ENCODE measurements around the gene KCNAB1. TPM values are rescaled to one million over a fixed set of nuclear protein-coding genes. Genes with fewer than 3 reads are reported as not detected.

The KCNAB1 gene
- total and polyA plus RNA-seq, 2 donors (not counting 3 experiments of a cell fraction or from before 2014, with no cell fraction given): 0.21 TPM; not detected in 1

DNA sequence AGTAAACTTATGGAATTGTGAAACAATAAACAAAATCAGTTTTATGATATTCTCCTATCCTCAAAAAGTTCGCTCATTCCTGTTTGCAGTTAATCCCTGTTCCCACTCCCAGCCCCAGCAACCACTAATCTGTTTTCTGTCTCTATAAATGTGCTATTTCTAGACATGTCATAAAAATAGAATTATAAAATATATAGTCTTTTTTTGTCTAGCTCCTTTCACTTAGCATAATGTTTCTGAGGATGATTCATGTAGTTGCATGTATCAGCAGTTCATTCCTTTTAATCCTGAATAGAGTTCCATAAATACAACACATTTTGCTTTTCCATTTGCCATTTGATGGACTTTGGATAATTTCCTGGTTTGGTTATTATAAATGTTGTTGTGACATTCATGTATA, 140.0 kb downstream of the KCNAB1 start:
- FAIRE-seq: peak; percentile 8
- TF ChIP-seq MYC (IDR thresholded peaks at IDR 0.05; ENCODE audit: low read depth, low read length): no peak
- TF ChIP-seq FOS (IDR thresholded peaks at IDR 0.05; ENCODE audit: borderline replicate concordance, insufficient read depth, low read length): no peak
- Histone ChIP-seq H2AFZ (ENCODE audit: low read depth, low read length) (peak overlapping the region; percentile 13), H3K79me2 (ENCODE audit: control insufficient read depth, insufficient read depth, low read length) (no peaks in the 10 kb centered on the region), H3K4me2 (ENCODE audit: insufficient read depth, low read length) (no peak overlapping the region), H3K4me3 (replicated peaks in 1 of 3; ENCODE audit: insufficient read depth in 1 of 3, low read depth in 1 of 3, low read length in 3 of 3) (no peak overlapping the region), H4K20me1 (replicated peaks; ENCODE audit: control insufficient read depth, extremely low read depth, insufficient read depth, low read length) (no peaks in the 10 kb centered on the region), H3K9me1 (replicated peaks; ENCODE audit: control insufficient read depth, extremely low read depth, insufficient read depth, low read length) (no peaks in the 10 kb centered on the region), H3K27ac (ENCODE audit: insufficient read depth, low read depth, low read length) (peak overlapping the region; percentile 56), H3K4me1 (ENCODE audit: control insufficient read depth, extremely low read depth, insufficient read depth, low read length) (peaks cover 14% of the 10 kb centered on the region), H3K36me3 (ENCODE audit: control insufficient read depth in 2 of 2, extremely low read depth in 1 of 2, insufficient read depth in 2 of 2, low read length in 2 of 2) (no peaks in the 10 kb centered on the region), H3K9me3 (replicated peaks; ENCODE audit: control insufficient read depth, insufficient read depth, low read length) (no peaks in the 10 kb centered on the region), H3K27me3 (ENCODE audit: control insufficient read depth in 2 of 2, insufficient read depth in 2 of 2, low read length in 2 of 2) (no peaks in the 10 kb centered on the region), H3K9ac (replicated peaks; ENCODE audit: extremely low read depth, insufficient read depth, low read length) (no peak overlapping the region)
- dilution Hi-C loops (cut with MboI; ENCODE audit: extremely low pct_ligation_motif_present, low sequenced_read_pairs): no loop called here
- no TSS peak for BruUV-seq (replicated peaks)
- CTCF ChIA-PET: interaction anchor here (1.4 to 1.5 kb wide), 4 partner anchors 12 to 86 kb away, joined by 3 to 4 read pairs (median 4); no protein-coding TSS in a partner anchor
- no peak for DNase-seq (ENCODE audit: low read depth, low spot score)
- POLR2A ChIA-PET: no interaction called here
- intact Hi-C loops (cut with micrococcal nuclease): loop anchor here (1.0 to 2.0 kb wide), 2 partner anchors 40 to 49 kb away; no protein-coding TSS in a partner anchor

GRCh38 chr3:156264771-156265170, 144.4 kb downstream of the KCNAB1 start:
- H4K20me1 ChIP-seq (replicated peaks; ENCODE audit: control insufficient read depth, extremely low read depth, insufficient read depth, low read length): no peaks in the 10 kb centered on the region
- DNase-seq (ENCODE audit: low read depth, low spot score): no peak
- no peak overlapping the region for H3K27ac ChIP-seq (ENCODE audit: insufficient read depth, low read depth, low read length)
- ChIA-PET POLR2A (no interaction called here), CTCF (interaction anchor here (1.0 to 1.7 kb wide), 3 partner anchors 15 to 118 kb away, joined by 3 read pairs; no protein-coding TSS in a partner anchor)
- dilution Hi-C loops (cut with MboI; ENCODE audit: extremely low pct_ligation_motif_present, low sequenced_read_pairs): no loop called here
- FAIRE-seq: no peak
- TF ChIP-seq FOS (IDR thresholded peaks at IDR 0.05; ENCODE audit: borderline replicate concordance, insufficient read depth, low read length) (peak; percentile 24), POLR2AphosphoS5 (IDR thresholded peaks at IDR 0.05; ENCODE audit: insufficient read depth, low read depth, low read length) (no peak)
- no peaks in the 10 kb centered on the region for H3K9me1 ChIP-seq (replicated peaks; ENCODE audit: control insufficient read depth, extremely low read depth, insufficient read depth, low read length)
- peaks cover 8% of the 10 kb centered on the region for H3K4me1 ChIP-seq (ENCODE audit: control insufficient read depth, extremely low read depth, insufficient read depth, low read length)
- no peak overlapping the region for H3K9ac ChIP-seq (replicated peaks; ENCODE audit: extremely low read depth, insufficient read depth, low read length)
- no peaks in the 10 kb centered on the region for H3K36me3 ChIP-seq (ENCODE audit: control insufficient read depth in 2 of 2, extremely low read depth in 1 of 2, insufficient read depth in 2 of 2, low read length in 2 of 2)
- no peak overlapping the region for H2AFZ ChIP-seq (ENCODE audit: low read depth, low read length)
- no peak overlapping the region for H3K4me2 ChIP-seq (ENCODE audit: insufficient read depth, low read length)
- intact Hi-C loops (cut with micrococcal nuclease): no loop called here
- no peak overlapping the region for H3K4me3 ChIP-seq (replicated peaks in 1 of 3; ENCODE audit: insufficient read depth in 1 of 3, low read depth in 1 of 3, low read length in 3 of 3)
- no peaks in the 10 kb centered on the region for H3K9me3 ChIP-seq (replicated peaks; ENCODE audit: control insufficient read depth, insufficient read depth, low read length)
- BruUV-seq (replicated peaks): no TSS peak
- H3K27me3 ChIP-seq (ENCODE audit: control insufficient read depth in 2 of 2, insufficient read depth in 2 of 2, low read length in 2 of 2): no peaks in the 10 kb centered on the region
- no peaks in the 10 kb centered on the region for H3K79me2 ChIP-seq (ENCODE audit: control insufficient read depth, insufficient read depth, low read length)

Data from endothelial cell of umbilical vein (primary cell).